HFF-Myc (cell line): Measurements from ENCODE around the gene DDX24.

ENCODE experiments used
- DNase-seq: peaks from one replicate; pipeline ENCODE4 v3.0.0-alpha.2; 2011; ENCODE audit warnings: low read depth; ENCODE audit errors: extremely low read depth
- H3K4me3 ChIP-seq: replicated peaks from 2 replicates; pipeline ENCODE4 v1.5.1; 2011; ENCODE audit warnings: low read depth, mild to moderate bottlenecking, control low read depth, low read length
- CTCF ChIP-seq: IDR thresholded peaks from 2 replicates; pipeline ENCODE4 v1.5.1; 2012; ENCODE audit warnings: mild to moderate bottlenecking, low read depth, low read length, control low read depth; ENCODE audit errors: missing control alignments

DDX24 gene

GRCh38 chr14:94009767-94010166, 71.2 kb downstream of the DDX24 start:
- no peak for TF ChIP-seq CTCF
- peak; percentile 38 for DNase-seq
- no peak overlapping the region for H3K4me3 ChIP-seq

DNA sequence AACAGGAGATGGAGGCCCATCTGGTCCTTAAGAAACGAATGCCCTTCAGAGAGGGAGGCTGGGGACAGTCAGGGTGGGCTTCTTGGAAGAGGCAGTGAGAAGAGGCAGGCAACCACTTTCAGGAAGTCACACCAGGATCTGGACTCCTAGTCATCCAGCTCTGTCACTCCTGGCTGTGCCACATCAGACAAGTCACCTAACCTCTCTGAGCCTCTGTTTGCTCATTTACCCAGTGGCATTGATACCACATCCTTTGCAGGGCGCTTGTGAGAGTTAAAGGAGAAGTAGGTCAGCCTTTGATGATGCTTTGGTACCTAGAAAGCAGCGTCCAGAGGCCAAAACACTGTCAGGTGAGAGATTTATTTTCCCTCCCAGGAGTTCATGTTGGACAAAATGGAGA, 72.8 kb downstream of the DDX24 start:
- H3K4me3 ChIP-seq, result no peak overlapping the region
- DNase-seq, result no peak
- no peak for TF ChIP-seq CTCF

DNA sequence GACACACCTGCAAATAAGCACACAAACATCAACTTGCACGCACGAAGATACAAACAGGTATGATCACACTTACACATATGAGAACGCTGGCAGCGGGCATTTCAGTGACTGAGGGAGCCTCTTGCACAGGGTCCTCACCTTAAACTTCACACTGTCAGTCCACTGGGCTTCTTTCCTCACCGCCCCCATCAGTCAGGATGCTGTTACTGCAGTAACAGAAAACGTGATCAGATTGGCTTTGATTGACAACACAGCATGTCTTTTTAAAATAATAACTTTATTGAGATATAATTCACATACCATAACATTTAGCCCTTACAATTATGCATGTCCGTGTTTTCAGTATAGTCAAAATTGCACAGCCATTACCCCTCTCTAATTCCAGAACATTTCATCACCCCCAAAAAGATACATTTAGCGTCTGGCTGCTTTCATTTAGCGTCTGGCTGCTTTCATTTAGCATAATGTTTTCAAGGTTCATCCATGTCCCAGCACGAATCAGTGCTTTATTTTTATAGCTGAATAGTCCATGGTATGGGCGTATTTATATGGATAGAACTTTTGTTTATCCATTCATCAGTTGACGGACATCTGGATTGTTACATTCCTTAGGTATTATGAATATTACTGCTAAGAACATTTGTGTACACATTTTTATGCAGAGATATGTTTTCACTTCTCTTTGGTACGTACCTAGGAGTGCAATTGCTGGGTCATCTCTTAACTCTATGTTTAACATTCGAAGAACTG, 75.5 kb downstream of the DDX24 start:
- H3K4me3 ChIP-seq, result no peak overlapping the region
- DNase-seq, result no peak
- peak; percentile 48 for TF ChIP-seq CTCF

- no peak for DNase-seq
- H3K4me3 ChIP-seq, result no peak overlapping the region
- no peak for TF ChIP-seq CTCF
Observed at GRCh38 chr14:94004015-94004414, 77.0 kb downstream of the DDX24 start.

DNA sequence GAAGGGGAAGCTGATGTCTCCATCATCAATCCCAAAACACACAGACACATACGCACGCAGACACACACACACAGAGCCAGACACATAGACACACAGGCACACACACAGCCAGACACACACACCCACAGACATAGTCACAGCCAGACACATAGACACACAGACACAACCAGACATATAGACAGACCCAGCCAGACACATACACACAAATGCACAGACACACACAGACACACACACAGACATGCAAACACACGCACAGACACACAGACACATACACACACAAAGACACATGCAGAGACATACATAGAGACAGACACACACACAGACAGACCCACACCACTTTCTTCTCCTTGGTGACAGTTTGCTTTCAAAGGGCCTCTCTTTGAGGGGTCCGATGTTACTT, 77.6 kb downstream of the DDX24 start:
- TF ChIP-seq CTCF, result no peak
- no peak overlapping the region for H3K4me3 ChIP-seq
- DNase-seq, result no peak

DNA sequence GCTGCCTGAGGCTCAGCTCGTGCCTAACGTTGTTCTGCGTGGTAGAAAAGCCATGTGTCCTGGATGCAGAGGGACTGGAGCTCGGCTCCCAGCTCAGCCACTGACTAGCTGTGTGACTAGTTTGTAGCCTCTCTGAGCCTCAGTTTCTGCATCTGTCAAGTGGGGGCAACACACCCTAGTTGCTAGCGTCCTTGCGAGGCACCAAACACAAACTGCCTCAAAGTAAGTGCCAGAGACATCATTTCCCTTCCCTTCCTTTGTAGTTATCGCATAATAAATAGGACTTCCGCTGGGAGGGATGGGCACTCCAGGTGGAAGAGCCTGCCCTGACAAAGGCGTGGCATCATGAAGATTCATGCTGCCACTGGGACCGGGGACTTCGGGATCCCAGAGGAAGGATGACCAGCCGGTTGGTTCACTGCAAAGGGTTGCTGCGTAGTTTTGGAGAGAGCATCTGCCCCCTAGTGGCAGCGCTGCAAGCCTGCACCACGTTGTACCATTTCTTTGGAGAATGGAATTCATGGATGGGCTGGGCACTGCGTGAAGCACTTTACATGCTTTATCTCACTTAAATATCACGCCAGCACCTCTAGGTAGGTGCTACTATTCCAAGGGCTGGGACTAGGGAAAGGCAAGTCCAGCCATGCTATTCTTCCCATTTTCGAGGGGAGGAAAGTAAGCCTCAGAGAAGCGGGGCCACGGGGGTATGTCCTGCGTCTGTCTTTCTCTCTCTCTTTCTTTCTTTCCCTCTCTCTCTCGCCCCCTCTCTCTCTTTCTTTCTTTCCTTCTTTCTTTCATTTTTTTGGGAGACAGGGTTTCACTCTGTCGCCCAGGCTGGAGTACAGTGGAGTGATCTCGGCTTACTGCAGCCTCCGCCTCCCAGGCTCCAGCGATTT, 79.3 kb downstream of the DDX24 start:
- no peak overlapping the region for H3K4me3 ChIP-seq

More for the DNA sequence above, 79.3 kb downstream of the DDX24 start:
- TF ChIP-seq CTCF, result peak; percentile 98
- DNase-seq, result peak; percentile 47
